ENCODE measurements around the gene CD7. TPM values are rescaled to one million over a fixed set of nuclear protein-coding genes. Genes with fewer than 3 reads are reported as not detected.

CD7 gene
- total and polyA plus RNA-seq, 9 of the 15 experiments (the other 6 are each of a cell fraction or from before 2014, with no cell fraction given): 0.21 to 0.35 TPM; not detected in 7

DNA sequence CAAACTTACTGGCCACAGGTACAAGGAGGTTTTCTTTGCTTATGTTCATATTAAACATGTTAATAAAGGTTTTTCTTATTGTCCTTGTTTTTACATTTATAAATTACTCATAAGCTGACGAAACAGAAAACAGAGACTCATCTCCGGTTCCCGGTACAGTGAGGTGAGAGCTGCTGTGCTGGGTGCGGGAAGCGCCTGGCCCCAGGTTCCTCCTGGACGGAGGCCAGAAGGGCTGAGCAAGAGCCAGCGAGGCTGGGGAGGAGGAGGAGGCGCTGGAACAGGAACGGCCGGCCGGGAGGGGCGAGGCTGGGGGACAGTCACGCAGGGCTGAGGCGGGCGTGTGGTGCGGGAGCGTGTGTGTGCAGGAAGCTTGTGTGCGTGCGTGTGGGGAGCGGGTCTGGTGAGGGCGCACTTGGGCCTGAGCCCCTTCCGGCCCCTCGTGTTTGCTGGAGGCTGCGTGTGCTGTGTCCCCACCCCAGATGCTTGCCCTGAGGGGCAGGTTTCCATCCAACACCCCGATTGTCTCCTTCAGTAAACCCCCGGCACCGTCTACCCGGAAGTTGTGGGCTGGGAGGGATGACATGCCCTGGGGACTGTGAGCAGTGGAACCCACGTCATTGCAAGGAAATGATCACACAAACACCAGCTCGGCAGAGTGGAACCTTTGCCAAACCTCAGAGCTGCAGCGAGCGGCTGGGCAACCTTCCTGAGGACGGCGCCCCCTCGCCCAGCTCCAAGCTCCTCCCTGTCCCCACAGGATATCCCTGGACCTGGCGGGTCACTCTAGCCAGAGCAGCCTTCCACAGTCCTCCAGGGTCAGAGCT is 19.5 kb downstream of the CD7 start:
- DNase-seq (ENCODE audit: extremely low read depth in 1 of 4, low spot score in 3 of 4): peak; percentile 75 to 88 (median 81)
- CTCF ChIA-PET (ENCODE audit: low intra/inter-chr PET ratio): no interaction called here
- no peak for TF ChIP-seq ZNF121 (CRISPR knock-in tag; conservative IDR thresholded peaks at IDR 0.05)
- TF ChIP-seq FOXK1 (CRISPR knock-in tag; IDR thresholded peaks at IDR 0.05; ENCODE audit: borderline replicate concordance): no peak
- TF ChIP-seq, protein P1, sequence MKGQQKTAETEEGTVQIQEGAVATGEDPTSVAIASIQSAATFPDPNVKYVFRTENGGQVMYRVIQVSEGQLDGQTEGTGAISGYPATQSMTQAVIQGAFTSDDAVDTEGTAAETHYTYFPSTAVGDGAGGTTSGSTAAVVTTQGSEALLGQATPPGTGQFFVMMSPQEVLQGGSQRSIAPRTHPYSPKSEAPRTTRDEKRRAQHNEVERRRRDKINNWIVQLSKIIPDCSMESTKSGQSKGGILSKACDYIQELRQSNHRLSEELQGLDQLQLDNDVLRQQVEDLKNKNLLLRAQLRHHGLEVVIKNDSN (CRISPR knock-in tag; IDR thresholded peaks at IDR 0.05): peak; percentile 50; the same call in 1 of the 2 replicates
- TF ChIP-seq ZNF398 (CRISPR knock-in tag; IDR thresholded peaks at IDR 0.05): no peak
- TF ChIP-seq HNRNPLL (IDR thresholded peaks at IDR 0.05; ENCODE audit: low read depth, low read length, poor library complexity, severe bottlenecking): no peak
- no peak for TF ChIP-seq RREB1 (CRISPR knock-in tag; IDR thresholded peaks at IDR 0.05)
- TF ChIP-seq MXI1 (IDR thresholded peaks at IDR 0.05; ENCODE audit: low read depth, low read length): no peak
- TF ChIP-seq ILF3 (IDR thresholded peaks at IDR 0.05; ENCODE audit: borderline replicate concordance): no peak
- TF ChIP-seq, protein P2, sequence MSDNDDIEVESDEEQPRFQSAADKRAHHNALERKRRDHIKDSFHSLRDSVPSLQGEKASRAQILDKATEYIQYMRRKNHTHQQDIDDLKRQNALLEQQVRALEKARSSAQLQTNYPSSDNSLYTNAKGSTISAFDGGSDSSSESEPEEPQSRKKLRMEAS (CRISPR knock-in tag; IDR thresholded peaks at IDR 0.05): peak; percentile 88
- peak; percentile 40; the same call in 1 of the 2 replicates for TF ChIP-seq SMARCE1 (IDR thresholded peaks at IDR 0.05)
- peak; percentile 71 for TF ChIP-seq RBBP5 (IDR thresholded peaks at IDR 0.05; ENCODE audit: borderline replicate concordance, insufficient read depth, low read length, poor library complexity, severe bottlenecking)

More for the DNA sequence above, 19.5 kb downstream of the CD7 start:
- Histone ChIP-seq H3K9me1 (ENCODE audit: control insufficient read depth, insufficient read depth, low read length) (no peaks in the 10 kb centered on the region), H3K79me2 (ENCODE audit: control insufficient read depth, insufficient read depth, low read length) (peaks cover 13% of the 10 kb centered on the region; the same call in 2 of the 3 replicates), H3K9me3 (replicated peaks; ENCODE audit: control insufficient read depth, insufficient read depth, low read depth, low read length) (no peaks in the 10 kb centered on the region), H3K4me1 (replicated peaks in 1 of 2; ENCODE audit: control insufficient read depth in 2 of 2, insufficient read depth in 2 of 2, low read length in 2 of 2) (peaks cover 63 to 77% of the 10 kb centered on the region in 2 experiments), H3K4me2 (ENCODE audit: insufficient read depth, low read length) (peak overlapping the region; percentile 79), H3K36me3 (ENCODE audit: control insufficient read depth, insufficient read depth, low read length) (no peaks in the 10 kb centered on the region; the same call in 2 of the 3 replicates), H4K20me1 (replicated peaks; ENCODE audit: control insufficient read depth, insufficient read depth, low read length) (no peaks in the 10 kb centered on the region), H3K27me3 (ENCODE audit: control insufficient read depth in 2 of 2, insufficient read depth in 2 of 2, low read length in 2 of 2) (no peaks in the 10 kb centered on the region), H3K9ac (ENCODE audit: insufficient read depth in 1 of 2, low read depth in 2 of 2, low read length in 2 of 2) (peak overlapping the region; percentile 48 to 89), H3K4me3 (peak overlapping the region; percentile 26; the same call in 1 of the 2 replicates), H3K27ac (ENCODE audit: extremely low read depth, low read depth, low read length) (peak overlapping the region; percentile 67), H2AFZ (ENCODE audit: low read depth, low read length) (peak overlapping the region; percentile 96)
- intact Hi-C loops (cut with micrococcal nuclease): no loop called here
- POLR2A ChIA-PET: interaction anchor here (0.9 to 1.5 kb wide), 2 partner anchors 29 to 59 kb away, joined by 3 read pairs; no protein-coding TSS in a partner anchor
- ATAC-seq (peak; percentile 78), FAIRE-seq (peak; percentile 82)
- WGBS (ENCODE audit: insufficient coverage, low coverage, missing lambda C conversion rate): 18% methylated on average over 36 of the region's 36 CpGs
- BruUV-seq (replicated peaks): no TSS peak
- in situ Hi-C loops (cut with MboI): no loop called here

Measured in K562 (cell line).